ENCODE results near the gene ATCAY. TPM values are rescaled to one million over a fixed set of nuclear protein-coding genes. Genes with fewer than 3 reads are reported as not detected.

Gene ATCAY
- total RNA-seq, 8 experiments from 2014 or later: 0.10 to 58.2 (median 48.6) TPM; not detected in 1

Other genes starting within 250 kb of the ATCAY start
- 10 to 100 TPM in 6 of 8 experiments, 1 to 10 TPM in 2; 6.7 to 21.4 (median 13.7) TPM for gene PIP5K1C, start 180.2 kb upstream of the ATCAY start, total RNA-seq
- gene TJP3, start 172.3 kb upstream of the ATCAY start, total RNA-seq: 1 to 10 TPM in 2 of 8 experiments, under 1 TPM in 3, not detected in 3; 0.41 to 7.4 (median 0.96) TPM
- 10 to 100 TPM; 12.3 to 26.3 (median 16.8) TPM for gene APBA3, start 119.0 kb upstream of the ATCAY start, total RNA-seq
- gene MRPL54, start 118.0 kb upstream of the ATCAY start, total RNA-seq: 100 to 1,000 TPM in 1 of 8 experiments, 10 to 100 TPM in 7; 62.6 to 106 (median 86.6) TPM
- gene RAX2, start 108.5 kb upstream of the ATCAY start, total RNA-seq: under 1 TPM in 7 of 8 experiments, not detected in 1; 0.05 to 1.00 (median 0.21) TPM
- 1 to 10 TPM in 4 of 8 experiments, under 1 TPM in 4; 0.29 to 1.8 (median 1.0) TPM for gene MATK, start 94.3 kb upstream of the ATCAY start, total RNA-seq
- 10 to 100 TPM in 1 of 8 experiments, 1 to 10 TPM in 6, under 1 TPM in 1; 0.36 to 11.7 (median 7.2) TPM for gene ZFR2, start 11.6 kb upstream of the ATCAY start, total RNA-seq
- not detected for gene NMRK2, start 52.4 kb downstream of the ATCAY start, total RNA-seq
- 10 to 100 TPM; 42.4 to 63.4 (median 50.8) TPM for gene DAPK3, start 90.4 kb downstream of the ATCAY start, total RNA-seq
- 1,000 to 10,000 TPM; 3,034 to 7,601 (median 4,897) TPM for gene EEF2, start 104.8 kb downstream of the ATCAY start, total RNA-seq
- gene PIAS4, start 127.1 kb downstream of the ATCAY start, total RNA-seq: 10 to 100 TPM; 11.6 to 31.8 (median 22.6) TPM
- gene ZBTB7A, start 186.2 kb downstream of the ATCAY start, total RNA-seq: 10 to 100 TPM in 2 of 8 experiments, 1 to 10 TPM in 6; 1.6 to 13.5 (median 4.1) TPM
- 100 to 1,000 TPM in 4 of 8 experiments, 10 to 100 TPM in 4; 77.0 to 159 (median 99.6) TPM for gene MAP2K2, start 243.4 kb downstream of the ATCAY start, total RNA-seq